GM19193 (cell line): ENCODE measurements around the gene KIAA1755.

Experiments
- POLR2A ChIP-seq: IDR thresholded peaks from 4 replicates; pipeline ENCODE4 v1.6.1; 2011; ENCODE audit not compliant: insufficient read depth, insufficient read length; ENCODE audit errors: extremely low read depth

KIAA1755 gene

DNA sequence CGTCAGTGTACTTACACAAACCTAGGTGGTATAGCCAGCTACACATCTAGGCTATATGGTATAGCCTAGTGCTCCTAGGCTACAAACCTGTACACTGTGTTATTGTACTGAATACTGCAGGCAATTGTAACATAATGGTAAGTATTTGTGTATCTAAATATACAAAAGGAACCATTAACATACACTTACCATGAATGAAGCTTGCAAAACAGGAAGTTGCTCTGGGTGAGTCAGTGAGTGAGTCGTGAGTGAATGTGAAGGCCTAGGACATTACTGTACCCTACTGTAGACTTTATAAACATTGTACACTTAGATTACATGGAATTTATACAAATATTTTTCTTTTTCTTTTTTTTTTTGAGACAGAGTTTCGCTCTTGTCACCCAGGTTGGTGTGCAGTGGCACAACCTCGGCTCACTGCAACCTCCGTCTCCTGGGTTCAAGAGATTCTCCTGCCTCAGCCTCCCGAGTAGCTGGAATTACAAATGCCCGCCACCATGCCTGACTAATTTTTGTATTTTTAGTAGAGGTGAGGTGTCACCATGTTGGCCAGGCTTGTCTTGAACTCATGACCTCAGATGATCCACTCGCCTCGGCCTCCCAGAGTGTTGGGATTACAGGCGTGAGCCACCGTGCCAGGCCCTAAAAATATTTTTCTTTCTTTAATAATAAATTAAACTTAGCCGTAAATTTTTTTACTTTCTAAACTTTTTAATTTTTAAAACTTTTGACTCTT lies 15.4 kb upstream of the KIAA1755 start:
- no peak for TF ChIP-seq POLR2A

GRCh38 chr20:38272961-38273360 lies 12.4 kb upstream of the KIAA1755 start:
- no peak for TF ChIP-seq POLR2A

DNA sequence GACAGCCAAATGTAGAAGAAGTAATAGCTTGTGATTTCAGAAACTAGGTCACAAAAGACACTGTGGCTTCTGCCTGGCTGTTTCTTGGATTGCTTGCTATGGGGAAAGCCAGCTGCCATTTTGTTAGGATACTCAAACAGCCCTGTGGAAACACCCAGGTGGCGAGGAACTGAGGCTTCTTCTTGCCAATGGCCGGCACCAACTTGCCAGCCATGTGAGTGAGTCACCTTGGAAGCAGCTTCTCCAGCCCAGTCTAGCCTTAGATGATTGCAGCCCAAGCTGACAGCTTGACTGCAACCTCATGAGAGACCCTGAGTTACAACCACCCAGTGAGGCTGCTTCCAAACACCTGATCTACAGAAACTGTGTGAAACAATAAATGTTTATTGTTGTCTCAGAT lies 11.9 kb upstream of the KIAA1755 start:
- no peak for TF ChIP-seq POLR2A

DNA sequence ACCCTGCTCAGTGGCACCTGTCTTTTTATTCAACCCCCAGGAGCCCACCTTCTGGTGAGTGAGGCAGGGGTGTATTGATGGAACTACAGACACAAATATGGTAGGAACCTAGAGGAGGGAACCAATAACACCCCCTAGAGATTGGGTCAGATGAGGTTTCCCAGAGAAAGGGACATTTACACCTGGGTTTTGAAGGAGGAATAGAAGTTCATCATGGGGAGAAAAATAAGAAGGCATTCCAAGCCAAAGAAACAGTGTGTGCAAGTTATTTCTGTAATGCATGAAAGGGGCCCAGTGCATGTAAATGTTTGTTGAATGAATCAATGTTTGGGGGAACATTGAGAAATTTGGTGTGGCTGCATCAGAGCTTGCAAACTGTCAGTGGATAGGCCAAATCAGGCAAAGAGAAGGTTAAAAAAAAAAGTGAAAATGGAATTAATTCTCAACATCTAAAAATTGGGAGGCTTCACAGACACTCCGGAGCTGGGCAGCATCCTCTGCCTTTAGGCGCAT lies 11.1 kb upstream of the KIAA1755 start:
- TF ChIP-seq POLR2A: no peak

DNA sequence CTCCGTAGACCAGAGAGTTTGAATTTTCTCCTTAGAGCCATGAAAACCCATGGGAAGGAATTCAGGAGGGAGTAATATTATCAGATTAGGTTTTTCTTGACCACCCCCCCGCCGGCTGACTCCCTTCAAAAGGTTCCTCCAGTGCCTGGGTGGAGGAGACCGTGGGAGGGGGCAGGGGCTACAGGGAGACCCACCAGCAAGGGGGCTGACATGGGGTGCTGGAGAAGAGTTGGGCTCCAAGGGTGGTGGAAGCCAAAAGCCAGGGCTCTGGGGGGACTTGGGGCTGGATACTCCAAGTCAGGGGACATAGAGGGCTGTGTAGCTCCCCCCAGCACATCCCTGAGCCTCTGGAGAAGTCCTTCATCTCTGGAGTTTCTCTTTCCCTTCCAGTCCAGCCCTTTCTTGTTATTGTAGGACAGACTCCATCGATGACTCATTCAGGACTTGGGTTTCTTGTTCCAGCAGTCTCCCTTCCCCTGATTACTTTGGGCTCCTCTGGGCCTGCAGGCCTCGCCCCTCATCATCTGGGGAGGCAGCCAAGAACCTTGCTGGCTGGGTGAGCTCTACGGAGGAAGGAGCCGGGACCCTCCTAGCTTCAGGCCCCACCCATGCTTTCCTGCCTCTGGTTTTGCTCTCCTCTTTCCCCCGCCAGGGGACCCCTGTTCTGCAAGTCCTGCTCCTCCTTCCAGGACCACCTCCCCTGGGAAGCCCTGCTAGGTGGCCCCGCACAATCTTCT lies 10.5 kb upstream of the KIAA1755 start:
- no peak for TF ChIP-seq POLR2A

GRCh38 chr20:38269715-38270114 lies 9.2 kb upstream of the KIAA1755 start:
- no peak for TF ChIP-seq POLR2A

DNA sequence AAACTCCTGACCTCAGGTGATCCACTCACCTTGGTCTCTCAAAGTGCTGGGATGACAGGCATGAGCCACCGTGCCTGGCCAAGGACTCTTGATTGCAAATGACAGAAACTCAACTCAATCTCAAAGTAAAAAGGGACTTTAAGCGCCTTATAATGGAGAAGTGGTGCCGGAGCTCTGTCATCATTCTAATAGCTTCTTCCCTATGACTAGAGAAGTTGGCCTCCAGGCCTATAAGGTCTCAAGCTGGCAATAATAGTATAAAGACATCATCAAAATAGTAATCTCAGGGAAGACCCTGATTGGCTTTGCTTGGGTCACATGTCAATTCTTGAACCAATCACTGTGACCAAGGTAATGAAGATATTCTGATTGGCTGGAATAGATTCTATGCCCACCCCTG lies 8.5 kb upstream of the KIAA1755 start:
- TF ChIP-seq POLR2A: no peak

DNA sequence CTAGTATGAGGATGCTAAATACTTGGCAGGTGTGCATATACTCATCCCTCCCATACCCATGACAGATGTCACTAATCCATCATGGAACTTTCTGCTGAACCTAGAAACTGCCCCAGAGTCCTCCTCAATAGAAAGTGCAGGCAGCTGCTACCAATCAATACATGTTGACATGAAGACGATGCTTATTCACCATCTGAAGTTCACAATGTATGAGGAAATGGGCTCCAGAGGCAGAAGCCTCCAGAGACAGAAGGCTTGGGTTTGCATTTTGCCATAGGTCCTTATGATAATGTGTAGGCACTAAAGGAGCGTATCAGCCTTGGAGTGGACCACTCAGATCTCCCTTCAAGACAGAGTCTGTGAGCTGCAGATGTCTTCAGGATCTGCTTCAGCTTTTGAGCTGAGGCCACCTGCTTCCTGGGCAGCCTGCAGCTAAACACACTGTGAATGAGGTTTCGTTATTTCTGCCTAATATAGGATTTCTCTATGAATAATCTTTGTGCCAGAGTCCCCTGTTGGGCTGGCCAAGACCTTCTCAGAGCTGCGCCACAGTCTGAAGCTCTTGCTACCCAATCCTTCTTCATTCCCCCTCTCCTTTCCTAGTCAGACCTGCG lies 7.5 kb upstream of the KIAA1755 start:
- TF ChIP-seq POLR2A: no peak

- no peak for TF ChIP-seq POLR2A
These were observed 6.8 kb upstream of the KIAA1755 start for GRCh38 chr20:38267296-38267695.

DNA sequence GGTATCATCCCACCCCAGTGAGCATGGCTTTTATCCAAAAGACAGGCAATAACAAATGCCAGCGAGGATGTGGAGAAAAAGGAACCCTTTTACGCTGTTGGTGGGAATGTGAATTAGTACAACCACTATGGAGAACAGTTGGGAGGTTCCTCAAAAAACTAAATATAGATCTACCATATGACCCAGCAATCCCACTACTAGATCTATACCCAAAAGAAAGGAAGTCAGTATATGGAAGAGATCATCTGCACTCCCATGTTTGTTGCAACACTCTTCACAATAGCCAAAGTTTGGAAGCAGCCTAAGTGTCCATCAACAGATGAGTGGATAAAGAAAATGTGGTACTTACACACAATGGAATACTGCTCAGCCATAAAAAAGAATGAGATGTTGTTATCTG lies 5.9 kb upstream of the KIAA1755 start:
- no peak for TF ChIP-seq POLR2A

DNA sequence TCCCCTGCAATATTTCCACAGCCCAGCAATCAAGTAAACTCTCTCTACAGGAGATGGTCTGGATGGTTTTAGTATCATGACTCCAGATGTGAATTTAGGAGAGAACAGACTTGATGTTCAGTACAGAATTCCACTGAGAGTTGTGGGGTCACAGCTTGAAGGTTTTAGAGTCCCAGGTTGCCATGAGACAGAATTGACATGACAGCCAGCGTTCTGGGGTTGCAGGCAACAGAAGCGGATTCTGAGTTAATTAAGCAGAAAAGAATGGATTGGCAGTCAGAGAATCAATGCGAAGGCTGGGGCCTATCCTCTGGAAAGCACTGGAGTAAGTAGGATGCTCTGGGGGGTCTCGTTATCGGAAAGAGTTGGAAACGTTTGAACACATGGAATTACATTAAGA lies 2.4 kb upstream of the KIAA1755 start:
- no peak for TF ChIP-seq POLR2A

DNA sequence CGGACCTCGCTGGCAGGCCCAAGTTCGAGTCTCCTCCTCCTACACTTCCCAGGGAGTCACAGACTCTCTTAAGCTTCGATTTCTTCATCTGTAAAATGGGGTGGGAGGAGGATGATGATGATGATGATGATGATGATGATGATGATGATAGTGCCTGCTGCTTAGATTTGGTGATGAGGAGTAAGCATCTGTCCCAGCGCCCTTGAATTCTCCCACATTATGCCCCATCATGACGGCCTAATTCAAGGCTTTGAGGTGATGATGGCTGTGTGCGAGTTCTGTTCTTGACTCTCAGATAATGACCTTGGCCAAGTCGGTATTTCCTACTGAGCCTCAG lies 487 bp upstream of the KIAA1755 start:
- no peak for TF ChIP-seq POLR2A

DNA sequence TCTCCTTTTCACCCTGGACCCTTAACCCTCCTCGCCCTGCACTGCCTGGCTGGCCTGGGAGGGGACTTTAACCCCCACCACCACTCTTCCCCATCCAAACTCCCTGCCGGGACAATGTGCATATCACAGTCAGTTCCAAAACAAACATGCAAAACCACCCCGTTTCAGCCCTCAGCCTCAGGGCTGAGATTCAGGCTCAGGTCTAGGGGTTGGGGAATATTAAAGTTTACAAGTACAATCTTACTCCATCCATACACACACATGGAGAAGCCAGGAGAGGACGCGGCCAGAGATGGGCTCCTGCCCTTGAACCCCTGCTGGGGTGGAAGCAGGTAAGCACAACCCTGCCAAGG lies 534 bp downstream of the KIAA1755 start:
- no peak for TF ChIP-seq POLR2A

- TF ChIP-seq POLR2A: no peak
These were observed 1.9 kb downstream of the KIAA1755 start for GRCh38 chr20:38258545-38259215.

GRCh38 chr20:38256966-38257365 lies 3.6 kb downstream of the KIAA1755 start:
- no peak for TF ChIP-seq POLR2A
